ENCODE measurements around the gene NPHP4.

Gene NPHP4

GRCh38 chr1:5968161-5968736 lies 24.0 kb downstream of the NPHP4 start:
- DNase-seq = no peak

DNA sequence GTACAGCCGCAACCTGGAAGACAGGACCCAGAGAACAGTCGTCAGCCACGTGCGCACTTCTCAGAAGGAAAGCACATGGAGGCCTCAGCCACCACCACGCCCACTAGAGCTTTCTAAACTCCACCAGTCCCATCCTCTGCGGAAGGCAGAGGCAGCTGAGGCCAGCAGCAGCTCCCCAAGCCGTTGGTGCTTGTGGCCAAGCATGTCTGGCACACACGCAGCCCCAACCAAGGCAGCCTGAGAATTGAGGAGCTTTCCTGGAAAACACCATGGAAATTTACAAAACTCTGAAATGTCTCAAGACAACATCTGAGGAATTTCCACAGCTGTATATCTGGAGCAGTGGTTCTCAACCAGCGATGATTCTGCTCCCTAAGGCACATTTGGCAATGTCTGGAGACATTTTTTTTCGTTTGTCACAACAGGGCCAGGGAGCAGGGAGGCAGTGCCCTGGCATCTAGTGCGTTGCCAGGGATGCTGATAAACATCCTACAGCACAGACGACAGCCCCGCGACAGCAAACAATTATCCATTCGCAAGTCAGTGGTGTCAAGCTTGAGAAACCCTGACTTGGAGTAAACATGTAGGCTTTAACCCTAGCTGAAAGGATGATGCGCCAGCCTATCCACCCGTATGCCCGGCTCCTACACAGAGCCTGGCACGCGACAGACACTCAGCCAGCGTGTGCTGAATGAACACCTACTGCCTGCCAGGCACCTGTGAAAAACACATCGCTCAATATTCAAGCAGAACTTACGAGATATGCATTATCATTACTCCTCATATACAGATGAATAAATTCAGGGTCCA lies 24.7 kb downstream of the NPHP4 start:
- no peak for DNase-seq

- DNase-seq = no peak
Observed at GRCh38 chr1:5966543-5967205, 25.6 kb downstream of the NPHP4 start.

DNA sequence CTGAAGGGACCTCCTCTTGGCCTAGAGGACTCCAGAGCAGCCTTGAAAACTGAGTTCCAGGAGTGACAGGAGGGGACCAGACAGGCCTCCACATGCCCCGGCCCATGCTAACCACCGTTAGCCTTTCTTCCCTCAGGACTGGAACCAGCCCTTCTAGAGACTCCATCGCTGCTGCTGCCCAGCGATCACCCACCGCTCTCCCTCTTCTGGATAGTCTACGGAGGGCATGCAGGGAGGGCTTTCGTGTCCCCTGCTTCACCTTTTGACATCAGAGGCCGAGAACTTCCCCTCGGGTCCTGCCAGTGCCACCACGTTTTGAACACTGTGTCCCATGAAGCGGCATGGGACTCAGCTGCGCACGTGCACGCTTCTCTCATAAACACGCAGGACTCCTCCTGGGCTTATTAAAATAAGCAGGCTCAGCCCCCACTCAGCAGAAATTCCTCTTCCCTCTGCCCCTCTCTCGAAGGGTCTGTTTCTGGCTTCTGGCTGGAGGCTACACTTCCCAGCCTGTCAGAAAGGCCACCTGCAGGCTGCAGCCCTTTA lies 26.6 kb downstream of the NPHP4 start:
- DNase-seq = no peak

DNA sequence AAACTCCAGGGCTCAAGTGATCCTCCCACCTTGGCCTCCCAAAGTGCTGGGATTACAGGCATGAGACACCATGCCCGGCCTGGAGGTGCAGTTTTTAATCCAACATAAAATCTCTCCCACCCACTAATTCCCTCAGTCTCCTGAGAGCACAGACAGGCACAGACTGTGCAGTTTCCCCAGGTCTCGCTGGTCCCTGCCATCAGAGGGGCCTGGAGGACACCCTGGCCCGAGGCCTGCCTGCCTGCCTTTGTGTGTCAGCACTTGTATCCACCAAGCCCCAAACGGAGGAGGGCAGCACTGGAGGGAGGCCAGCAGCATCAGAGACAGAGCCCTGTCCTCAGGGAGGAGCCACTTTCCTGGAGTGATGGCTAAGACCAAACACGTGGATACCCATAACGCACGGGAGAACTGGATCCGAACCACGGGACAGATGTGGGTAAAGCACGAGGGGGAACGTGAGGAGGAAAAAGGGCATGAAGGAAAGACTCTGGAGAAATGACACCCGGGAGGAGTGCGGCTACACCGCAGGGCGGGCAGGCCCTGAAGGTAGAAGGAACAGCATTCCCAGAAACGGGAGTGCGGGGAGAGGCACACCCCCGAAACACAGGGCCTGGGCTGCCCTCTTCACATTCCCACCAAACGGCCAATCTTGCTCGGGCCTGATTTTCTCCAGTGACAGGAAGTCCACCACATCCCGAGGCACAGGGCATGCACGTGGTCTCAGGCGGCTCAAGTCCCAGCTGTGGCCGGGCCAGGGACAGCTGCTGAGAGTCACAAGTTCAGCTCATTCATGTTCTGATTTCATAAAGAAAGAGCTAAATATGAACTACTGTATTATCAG lies 29.7 kb downstream of the NPHP4 start:
- no peak for DNase-seq

DNA sequence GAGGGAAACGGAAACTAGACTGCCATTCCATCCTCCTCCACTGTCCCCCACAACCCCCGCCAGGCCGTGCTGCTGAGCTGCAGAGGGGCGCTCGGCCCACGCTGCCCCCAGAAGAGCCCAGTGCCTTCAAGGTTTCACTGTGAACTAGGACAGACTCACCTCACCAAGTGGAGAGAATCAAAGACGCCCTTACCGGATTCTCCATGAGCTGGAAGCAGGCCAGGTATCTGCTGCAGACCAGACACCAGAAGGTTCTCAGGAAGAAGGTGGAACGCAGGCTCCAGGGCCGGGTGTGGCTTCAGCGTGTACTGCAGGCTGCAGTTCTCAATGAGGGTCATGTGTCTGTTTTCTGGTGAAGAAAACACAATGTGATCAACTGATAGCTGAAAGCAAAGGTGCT lies 30.6 kb downstream of the NPHP4 start:
- no peak for DNase-seq

DNA sequence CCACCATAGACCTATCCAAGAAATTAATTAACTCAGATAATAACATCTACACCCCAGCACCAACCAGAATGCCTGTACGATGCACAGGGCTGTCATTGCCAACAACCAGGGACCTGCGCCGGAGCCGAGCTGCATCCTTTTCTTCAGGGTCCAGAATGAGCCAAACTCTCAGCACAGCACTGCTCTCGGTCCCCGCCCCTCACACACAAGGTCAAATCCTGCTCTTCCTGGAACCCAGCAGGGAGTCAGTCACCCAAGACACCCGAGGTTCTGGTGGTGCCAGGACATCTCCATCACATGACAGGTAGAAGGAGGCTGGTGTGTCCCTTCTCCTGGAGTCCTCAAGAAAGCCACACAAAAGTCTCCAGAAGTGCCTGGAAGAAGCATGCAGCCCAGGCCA lies 31.9 kb downstream of the NPHP4 start:
- DNase-seq = no peak

DNA sequence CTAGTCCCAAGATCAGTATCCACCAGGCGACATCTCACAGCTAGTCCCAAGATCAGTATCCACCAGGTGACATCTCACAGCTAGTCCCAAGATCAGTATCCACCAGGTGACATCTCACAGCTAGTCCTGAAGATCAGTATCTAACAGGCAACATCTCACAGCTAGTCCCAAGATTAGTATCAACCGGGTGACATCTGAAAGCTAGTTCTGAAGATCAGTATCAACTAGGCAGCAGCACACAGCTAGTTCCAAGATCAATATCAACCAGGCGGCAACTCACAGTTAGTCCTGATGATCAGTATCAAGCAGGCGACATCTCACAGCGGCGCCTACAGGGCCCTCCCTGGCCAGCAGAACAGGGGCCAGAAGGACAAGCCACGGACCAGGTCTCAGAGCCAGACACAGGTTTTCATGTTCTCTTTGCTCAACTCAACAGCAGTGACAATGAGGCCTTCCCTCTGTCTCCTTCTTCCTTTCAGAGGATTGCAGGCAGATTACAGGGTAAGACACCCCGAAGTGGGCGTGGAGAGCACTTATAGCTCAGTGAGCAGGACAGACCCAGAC lies 32.5 kb downstream of the NPHP4 start:
- no peak for DNase-seq

DNA sequence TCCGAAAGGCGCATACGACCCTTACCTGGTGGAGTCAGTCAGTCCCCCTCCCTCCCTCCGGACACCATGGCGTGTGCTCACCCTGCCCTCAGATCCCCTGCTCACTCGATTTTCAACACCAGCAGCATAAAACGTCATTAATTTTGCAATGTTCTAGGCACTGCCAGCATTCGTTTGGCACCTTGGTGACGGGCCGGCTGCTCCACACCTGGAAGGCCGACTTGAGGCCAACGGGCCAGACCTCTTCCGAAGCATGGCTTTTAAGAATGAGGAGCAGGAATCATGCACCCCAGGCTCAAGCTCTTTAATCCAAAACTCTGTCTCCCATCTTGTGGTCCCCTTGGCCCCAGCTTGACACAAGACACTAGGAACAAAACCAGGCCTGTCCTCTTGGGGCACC lies 33.1 kb downstream of the NPHP4 start:
- no peak for DNase-seq

DNA sequence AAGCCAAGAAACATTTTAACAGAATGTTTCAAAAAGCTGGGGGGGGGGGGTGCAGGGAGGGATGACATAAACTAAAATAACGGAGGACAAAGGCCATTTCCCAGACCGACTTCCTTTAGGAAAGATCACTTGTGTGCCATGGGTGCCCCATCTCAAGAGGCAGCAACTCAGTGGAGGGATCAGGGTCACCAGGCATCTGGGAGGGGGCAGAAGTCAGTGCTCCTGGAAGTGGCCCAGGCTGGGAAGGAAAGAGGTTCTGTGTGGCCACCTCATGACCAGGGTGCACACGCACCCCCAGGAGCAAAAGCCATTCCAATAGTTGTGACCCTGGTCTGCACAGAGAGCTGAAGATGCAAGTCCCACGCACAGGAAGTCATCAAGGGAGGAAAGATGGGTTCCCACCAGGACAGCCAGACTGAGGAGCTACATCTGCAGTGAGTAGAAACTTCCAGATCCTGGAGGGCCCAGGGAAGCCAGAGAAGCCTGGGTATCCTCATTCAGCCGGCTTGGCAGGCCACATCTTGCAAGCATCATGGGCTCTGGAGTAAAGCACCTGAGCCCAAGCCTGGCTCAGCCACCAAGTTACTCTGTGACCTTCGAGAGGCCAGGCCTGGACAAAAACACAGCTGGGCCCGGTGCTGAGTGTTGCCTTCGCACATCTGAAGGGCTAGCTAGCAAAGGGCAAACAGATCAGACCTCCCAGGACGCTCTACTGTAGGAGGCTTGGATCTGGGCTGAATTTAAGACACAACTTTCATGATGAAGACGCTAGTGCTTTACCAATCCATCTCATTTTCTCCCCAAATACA lies 36.0 kb downstream of the NPHP4 start:
- DNase-seq = no peak

- no peak for DNase-seq
Observed at GRCh38 chr1:5955479-5955977, 36.7 kb downstream of the NPHP4 start.

- DNase-seq = no peak
Observed at GRCh38 chr1:5954964-5955363, 37.3 kb downstream of the NPHP4 start.

GRCh38 chr1:5953386-5953785 lies 38.8 kb downstream of the NPHP4 start:
- DNase-seq = no peak

DNA sequence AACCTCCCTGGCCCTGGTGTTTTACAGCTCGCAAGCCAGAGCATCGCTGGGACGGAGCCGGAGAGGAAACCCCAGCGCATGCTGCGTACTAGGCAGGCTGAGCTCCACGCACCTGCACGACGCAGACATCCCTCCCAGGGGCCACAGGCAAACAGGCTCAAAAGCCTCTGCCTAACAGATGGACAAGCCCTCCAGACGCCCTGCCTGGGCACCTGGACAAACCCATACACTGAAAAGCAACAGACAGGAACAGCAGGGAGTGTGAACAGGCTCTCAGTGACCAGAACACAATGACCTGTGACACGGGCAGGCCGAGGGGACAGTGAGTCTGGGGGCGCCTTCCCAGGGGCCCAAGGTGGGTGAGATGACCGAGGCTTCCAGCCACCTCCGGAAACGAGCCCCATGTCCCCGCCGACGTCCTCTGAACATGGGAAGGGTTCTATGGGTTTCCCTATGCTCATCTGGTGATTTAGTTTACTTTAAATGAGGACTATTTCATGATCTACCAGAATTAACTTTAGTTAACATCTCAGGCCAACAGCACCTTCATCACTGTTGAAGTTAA lies 40.3 kb downstream of the NPHP4 start:
- no peak for DNase-seq

DNA sequence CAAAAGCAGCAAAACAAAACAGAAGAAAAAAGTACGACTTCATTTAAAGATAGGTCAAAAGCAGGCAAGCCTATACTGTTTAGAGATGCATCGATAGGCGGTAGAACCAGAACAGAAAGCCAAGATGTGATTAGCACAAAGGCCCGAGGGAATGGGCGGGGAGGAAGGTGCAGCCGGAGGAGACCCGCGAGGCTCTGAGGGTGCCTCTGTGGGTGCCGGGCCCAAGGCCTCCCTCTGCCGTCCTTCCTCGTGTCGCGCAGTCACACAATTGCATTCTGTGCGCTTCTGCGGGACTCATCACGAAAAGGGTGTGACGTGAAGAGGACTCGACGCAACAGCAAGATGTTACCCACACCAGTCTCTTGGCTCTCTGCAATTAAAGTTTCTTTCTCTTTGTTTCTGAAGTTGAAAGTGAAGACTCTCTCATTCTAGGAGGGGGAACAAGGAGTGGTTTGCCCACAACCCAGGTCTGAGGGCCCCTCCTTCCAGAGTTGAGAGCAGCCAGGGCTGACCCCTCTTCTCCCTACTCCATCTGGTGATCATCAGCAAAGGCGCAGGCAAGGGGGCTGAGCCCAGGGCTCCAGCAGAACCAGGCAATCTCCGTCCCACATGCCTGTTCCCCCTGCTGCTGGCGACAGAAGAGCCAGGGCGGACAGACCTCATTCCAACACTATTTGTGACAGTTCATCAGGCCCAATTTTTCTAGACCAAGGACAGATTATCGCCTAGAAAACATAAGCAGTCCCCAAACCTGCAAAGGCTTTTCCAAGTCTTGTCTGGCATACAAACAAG lies 41.0 kb downstream of the NPHP4 start:
- no peak for DNase-seq

DNA sequence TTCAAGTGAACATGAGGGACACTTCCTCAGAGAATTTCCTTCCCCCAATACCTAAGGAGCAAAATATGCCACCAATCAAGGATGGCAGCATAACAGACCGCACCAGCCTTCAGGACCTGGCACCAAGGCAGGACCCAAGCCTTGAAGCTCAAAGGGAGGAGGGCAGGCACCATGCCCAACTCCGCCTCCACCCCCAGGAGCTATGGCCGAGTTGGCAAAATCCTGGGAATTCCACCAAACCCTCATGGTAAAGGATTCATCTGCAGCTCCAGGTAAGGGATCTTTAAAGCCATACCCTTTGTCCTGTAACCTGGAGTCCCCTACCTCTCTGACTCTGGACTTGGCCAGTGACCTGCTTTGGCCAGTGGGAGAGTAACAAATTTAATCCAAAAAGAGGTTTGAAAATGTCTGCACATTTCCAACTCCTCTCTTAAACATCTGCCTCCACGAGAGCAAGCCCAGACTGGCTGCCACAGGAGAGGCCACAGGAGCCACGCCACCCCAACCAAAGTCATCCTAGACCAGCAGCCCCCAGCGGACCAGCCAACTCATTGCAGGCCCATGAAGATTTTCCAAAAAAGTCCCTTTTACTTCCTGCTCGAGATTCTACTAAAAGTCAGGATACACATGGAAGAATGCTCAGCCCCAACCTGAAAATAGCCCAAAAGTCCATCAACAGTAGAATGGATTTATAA lies 41.9 kb downstream of the NPHP4 start:
- DNase-seq = no peak

DNA sequence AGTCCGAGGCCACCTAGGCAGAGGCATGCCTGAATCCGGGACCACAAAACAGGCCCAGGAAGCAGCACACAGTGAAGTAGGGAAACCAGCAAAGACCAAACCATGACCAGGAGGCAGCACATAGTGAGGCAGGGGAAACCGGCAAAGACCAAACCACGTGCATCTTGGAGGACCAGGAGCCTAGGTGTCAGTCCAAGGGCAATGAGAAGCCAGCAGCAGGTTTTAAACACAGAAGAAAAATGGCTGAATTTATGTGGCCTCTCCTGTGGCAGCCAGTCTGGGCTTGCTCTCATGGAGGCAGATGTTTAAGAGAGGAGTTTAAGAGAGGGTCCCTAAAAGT lies 42.5 kb downstream of the NPHP4 start:
- no peak for DNase-seq

GRCh38 chr1:5949085-5949760 lies 43.0 kb downstream of the NPHP4 start:
- no peak for DNase-seq

DNA sequence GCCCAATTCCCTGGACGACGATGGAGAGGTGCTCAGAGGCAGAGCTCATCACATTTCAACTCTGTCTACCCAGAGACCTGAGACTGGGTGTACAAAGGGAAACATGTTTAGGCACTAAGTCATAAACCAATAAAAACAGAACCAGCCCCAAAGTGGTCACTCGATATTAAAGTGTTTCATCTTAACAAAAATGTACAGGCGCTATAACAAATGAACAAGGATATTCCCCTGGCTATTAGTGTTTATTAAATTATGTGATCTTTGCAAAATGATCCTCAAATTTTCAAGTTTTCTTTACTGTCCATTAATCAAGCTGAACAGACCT lies 43.6 kb downstream of the NPHP4 start:
- DNase-seq = no peak

Measured in activated effector memory CD4-positive, alpha-beta T cell treated with Interleukin-2 at 50 U/mL for 16 hours (primary cell).